PC-9 (cell line): ENCODE data around the gene AZGP1. TPM values are rescaled to one million over a fixed set of nuclear protein-coding genes. Genes with fewer than 3 reads are reported as not detected.

ENCODE experiments used
- Bru-seq: library from RNA; stranded (reverse); fragments of 400-500 nt; gene quantifications from one replicate; lab custom pipeline; 2021; lab: Mats Ljungman, UMichigan
- BruChase-seq, 2 experiments: library from RNA; stranded (reverse); fragments of 400-500 nt; gene quantifications; one replicate each; lab custom pipeline; 2021; lab: Mats Ljungman, UMichigan
- BruUV-seq: library from RNA; stranded (reverse); fragments of 400-500 nt; replicated peaks from 2 replicates; lab custom pipeline; 2021; lab: Mats Ljungman, UMichigan
- CTCF ChIA-PET: fragments of 300-600 bp; sonication (Branson Sonifier 250); formaldehyde crosslinking; loops from one replicate; lab custom pipeline; 2022; ENCODE audit warnings: antibody characterized with exemption; lab: Charles Lee
- POLR2A ChIA-PET: fragments of 300-600 bp; sonication (Branson Sonifier 250); formaldehyde crosslinking; loops from one replicate; lab custom pipeline; 2022; ENCODE audit warnings: antibody characterized with exemption; ENCODE audit not compliant: unreplicated experiment; lab: Charles Lee
- DNase-seq, 2 experiments: peaks; one replicate each; pipeline versions ENCODE4 v3.0.0 to v3.0.0-alpha.2; 2015 to 2022; ENCODE audit warnings: mixed read lengths in 1 of 2
- H2AFZ ChIP-seq: fragments of 200-600 bp; sonication (generic); 2 replicates; pipeline ENCODE4 v1.8.1; 2017; ENCODE audit warnings: antibody characterized with exemption
- H3F3A ChIP-seq: fragments of 200-600 bp; sonication (generic); 2 replicates; pipeline ENCODE4 v1.8.1; 2017; ENCODE audit warnings: antibody characterized with exemption, mild to moderate bottlenecking, low read depth; ENCODE audit not compliant: insufficient read depth
- H3K27ac ChIP-seq: fragments of 200-600 bp; sonication (generic); 2 replicates; pipeline ENCODE4 v1.6.1; 2016; ENCODE audit warnings: mixed run types
- H3K27me3 ChIP-seq: fragments of 200-600 bp; sonication (generic); 2 replicates; pipeline ENCODE4 v1.6.1; 2016; ENCODE audit warnings: low read depth, mixed run types; ENCODE audit not compliant: insufficient read depth
- H3K36me3 ChIP-seq: fragments of 200-600 bp; sonication (generic); 2 replicates; pipeline ENCODE4 v1.6.1; 2016; ENCODE audit warnings: low read depth, mixed run types
- H3K4me1 ChIP-seq: fragments of 200-600 bp; sonication (generic); replicated peaks from 2 replicates; pipeline ENCODE4 v1.6.1; 2016; ENCODE audit warnings: mixed run types; ENCODE audit not compliant: insufficient read depth
- H3K4me2 ChIP-seq: fragments of 200-600 bp; sonication (generic); 2 replicates; pipeline ENCODE4 v1.6.1; 2017; ENCODE audit warnings: mixed run types
- H3K4me3 ChIP-seq: fragments of 200-600 bp; sonication (generic); 2 replicates; pipeline ENCODE4 v1.6.1; 2016; ENCODE audit warnings: mixed run types
- H3K79me2 ChIP-seq: fragments of 200-600 bp; sonication (generic); 2 replicates; pipeline ENCODE4 v1.6.1; 2017; ENCODE audit warnings: low read depth, mixed run types
- H3K9me2 ChIP-seq: fragments of 200-600 bp; sonication (generic); 2 replicates; pipeline ENCODE4 v1.8.1; 2017; ENCODE audit warnings: mild to moderate bottlenecking; ENCODE audit not compliant: insufficient read depth
- H3K9me3 ChIP-seq: fragments of 200-600 bp; sonication (generic); 2 replicates; pipeline ENCODE4 v1.8.1; 2016; ENCODE audit warnings: low read depth; ENCODE audit not compliant: insufficient read depth
- H4K20me1 ChIP-seq: fragments of 200-600 bp; sonication (generic); 2 replicates; pipeline ENCODE4 v1.8.1; 2017; ENCODE audit not compliant: insufficient read depth
- CTCF ChIP-seq: fragments of 200-600 bp; sonication (generic); conservative IDR thresholded peaks from 2 replicates; pipeline ENCODE4 v1.6.1; 2017; ENCODE audit warnings: mixed run types, antibody characterized with exemption, mild to moderate bottlenecking, moderate library complexity
- EZH2 ChIP-seq: fragments of 200-600 bp; sonication (generic); IDR thresholded peaks from 2 replicates; pipeline ENCODE4 v1.8.0; 2017; ENCODE audit warnings: antibody characterized with exemption, low read depth
- intact Hi-C: fragments of 100-400 bp; cut with micrococcal nuclease; formaldehyde crosslinking; loops from one replicate; pipeline ENCODE4 v1.10.0; 2022; ENCODE audit not compliant: unreplicated experiment
- long read RNA-seq: library from polyadenylated mRNA; stranded (forward); transcript quantifications from one replicate; pipeline ENCODE4 v2.0.0, GENCODE V29; 2022
- total RNA-seq: library from RNA; stranded (reverse); gene quantifications from 2 replicates; pipeline ENCODE4 v1.2.3, GENCODE V29; 2021

The AZGP1 gene
- total RNA-seq (0.70 TPM in 1 of 2 replicates, not detected in the other), Bru-seq, nascent RNA (not detected), BruChase-seq, experiment 1, labeled RNA remaining after a 2-hour chase (percentile 6 among the genes with signal in this experiment), BruChase-seq, experiment 2, labeled RNA remaining after a 6-hour chase (not detected)
- long read RNA-seq, result 0 reads

GRCh38 chr7:99975782-99976521, at the start of gene AZGP1:
TSS of gene AZGP1 (minus strand) at chr7:99976031. CDS start at chr7:99976020, 11 bp downstream.
- intact Hi-C loops, result loop anchor here (5.0 kb wide), 1 partner anchor 49 kb away; the partner anchor contains the start of gene GJC3
- no peaks in the 10 kb centered on the region for H3K79me2 ChIP-seq
- no peak for TF ChIP-seq EZH2
- TF ChIP-seq CTCF, result no peak
- no peak for DNase-seq
- ChIA-PET CTCF (no interaction called here), POLR2A (no interaction called here)
- H3K36me3 ChIP-seq, result no peaks in the 10 kb centered on the region
- no peak within 1 kb of the TSS for H2AFZ ChIP-seq
- H3K27me3 ChIP-seq, result peaks cover 29% of the 10 kb centered on the region
- no TSS peak for BruUV-seq
- no peaks in the 10 kb centered on the region for H3K9me2 ChIP-seq
- H3F3A ChIP-seq, result peaks cover 13% of the 10 kb centered on the region; the same call in 1 of the 2 replicates
- H3K4me1 ChIP-seq, result no peaks in the 10 kb centered on the region
- H3K9me3 ChIP-seq, result no peaks in the 10 kb centered on the region
- no peak within 1 kb of the TSS for H3K4me2 ChIP-seq
- no peak within 1 kb of the TSS for H3K4me3 ChIP-seq
- H4K20me1 ChIP-seq, result no peaks in the 10 kb centered on the region
- H3K27ac ChIP-seq, result no peak within 1 kb of the TSS

- no peak for DNase-seq
- Histone ChIP-seq H3K27ac (no peak overlapping the region), H3K79me2 (peaks cover 23% of the 10 kb centered on the region), H3K9me2 (no peaks in the 10 kb centered on the region), H3K4me2 (no peak overlapping the region), H2AFZ (no peak overlapping the region), H3F3A (peaks cover 43% of the 10 kb centered on the region), H3K9me3 (no peaks in the 10 kb centered on the region), H3K36me3 (peaks cover 24% of the 10 kb centered on the region), H4K20me1 (peaks cover 35% of the 10 kb centered on the region), H3K27me3 (no peaks in the 10 kb centered on the region), H3K4me1 (peaks cover 25% of the 10 kb centered on the region), H3K4me3 (no peak overlapping the region)
- intact Hi-C loops, result no loop called here
- no TSS peak for BruUV-seq
- POLR2A ChIA-PET, result no interaction called here
- TF ChIP-seq EZH2, result no peak
- no peak for TF ChIP-seq CTCF
- CTCF ChIA-PET, result interaction anchor here (0.6 kb wide), 1 partner anchor 431 kb away, joined by 3 read pairs; no protein-coding TSS in a partner anchor
Measured at GRCh38 chr7:100024020-100024619, 48.3 kb upstream of the AZGP1 start.

GRCh38 chr7:100023526-100023925, 47.7 kb upstream of the AZGP1 start:
- no peak overlapping the region for H3K4me3 ChIP-seq
- H3K27ac ChIP-seq, result no peak overlapping the region
- no peaks in the 10 kb centered on the region for H3K27me3 ChIP-seq
- H3K4me2 ChIP-seq, result no peak overlapping the region
- peaks cover 25% of the 10 kb centered on the region for H3K4me1 ChIP-seq
- H3K9me2 ChIP-seq, result no peaks in the 10 kb centered on the region
- ChIA-PET CTCF (no interaction called here), POLR2A (no interaction called here)
- H2AFZ ChIP-seq, result no peak overlapping the region
- peaks cover 24% of the 10 kb centered on the region for H3K36me3 ChIP-seq
- peaks cover 29% of the 10 kb centered on the region for H3K79me2 ChIP-seq
- TF ChIP-seq EZH2 (no peak), CTCF (no peak)
- no peaks in the 10 kb centered on the region for H3K9me3 ChIP-seq
- H4K20me1 ChIP-seq, result peaks cover 41% of the 10 kb centered on the region
- BruUV-seq, result no TSS peak
- peaks cover 43% of the 10 kb centered on the region for H3F3A ChIP-seq
- DNase-seq, result no peak
- intact Hi-C loops, result no loop called here
